ENCODE data around the gene MADCAM1.

- TF ChIP-seq CTCF (IDR thresholded peaks at IDR 0.05) (no peak), EP300 (IDR thresholded peaks at IDR 0.05) (no peak), POLR2A (IDR thresholded peaks at IDR 0.05) (no peak), POLR2AphosphoS5 (IDR thresholded peaks at IDR 0.05) (no peak)
Measured at GRCh38 chr19:547117-547516, 50.8 kb downstream of the MADCAM1 start.
